ENCODE results near the gene SUGP2. TPM values are rescaled to one million over a fixed set of nuclear protein-coding genes. Genes with fewer than 3 reads are reported as not detected.

The SUGP2 gene
- total RNA-seq, 4 donors from 2014 or later, result 43.0 to 132 (median 57.9) TPM

DNA sequence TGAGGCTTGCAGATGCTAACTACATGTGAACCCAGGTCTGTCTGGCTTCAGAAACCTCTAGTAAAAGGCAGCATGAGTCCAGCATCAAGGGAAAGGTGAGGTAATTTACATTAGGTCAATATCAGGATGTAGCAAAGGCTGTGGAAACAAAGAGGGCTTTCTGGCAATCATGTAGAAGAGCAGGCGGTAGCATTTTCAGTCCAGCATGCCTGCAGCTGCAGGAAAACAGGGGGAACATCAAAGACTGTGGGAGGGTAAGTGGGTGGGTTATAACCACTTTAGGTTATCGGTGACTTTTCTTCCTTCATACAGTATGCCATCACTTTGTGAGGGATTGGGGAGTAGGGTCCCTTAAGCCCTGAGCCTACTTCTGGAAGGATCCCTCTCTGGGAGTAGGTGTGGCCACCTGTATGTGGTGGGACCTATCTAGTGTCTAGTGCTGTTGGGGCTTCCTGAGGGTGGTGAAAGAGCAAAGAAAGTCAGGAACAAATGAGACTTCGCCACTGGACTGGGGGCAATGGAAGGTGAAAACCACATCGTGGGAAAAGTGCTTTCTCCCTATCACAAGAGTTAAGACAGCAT lies 10.8 kb downstream of the SUGP2 start:
- H3K27ac ChIP-seq, result no peak overlapping the region
- H3K9me3 ChIP-seq, result no peaks in the 10 kb centered on the region
- no peaks in the 10 kb centered on the region for H3K4me1 ChIP-seq
- TF ChIP-seq POLR2AphosphoS5 (IDR thresholded peaks at IDR 0.05) (no peak), EP300 (IDR thresholded peaks at IDR 0.05; ENCODE audit: low read depth) (no peak), POLR2A (IDR thresholded peaks at IDR 0.05) (no peak)
- TF ChIP-seq, protein P1, sequence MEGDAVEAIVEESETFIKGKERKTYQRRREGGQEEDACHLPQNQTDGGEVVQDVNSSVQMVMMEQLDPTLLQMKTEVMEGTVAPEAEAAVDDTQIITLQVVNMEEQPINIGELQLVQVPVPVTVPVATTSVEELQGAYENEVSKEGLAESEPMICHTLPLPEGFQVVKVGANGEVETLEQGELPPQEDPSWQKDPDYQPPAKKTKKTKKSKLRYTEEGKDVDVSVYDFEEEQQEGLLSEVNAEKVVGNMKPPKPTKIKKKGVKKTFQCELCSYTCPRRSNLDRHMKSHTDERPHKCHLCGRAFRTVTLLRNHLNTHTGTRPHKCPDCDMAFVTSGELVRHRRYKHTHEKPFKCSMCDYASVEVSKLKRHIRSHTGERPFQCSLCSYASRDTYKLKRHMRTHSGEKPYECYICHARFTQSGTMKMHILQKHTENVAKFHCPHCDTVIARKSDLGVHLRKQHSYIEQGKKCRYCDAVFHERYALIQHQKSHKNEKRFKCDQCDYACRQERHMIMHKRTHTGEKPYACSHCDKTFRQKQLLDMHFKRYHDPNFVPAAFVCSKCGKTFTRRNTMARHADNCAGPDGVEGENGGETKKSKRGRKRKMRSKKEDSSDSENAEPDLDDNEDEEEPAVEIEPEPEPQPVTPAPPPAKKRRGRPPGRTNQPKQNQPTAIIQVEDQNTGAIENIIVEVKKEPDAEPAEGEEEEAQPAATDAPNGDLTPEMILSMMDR (IDR thresholded peaks at IDR 0.05), result no peak
- in situ Hi-C loops (cut with MboI; ENCODE audit: low pct_ligation_motif_present in 1 of 4, low pct_unique_long_range_greater_than_20kb in 1 of 4, low sequenced_read_pairs in 3 of 4) (no loop called here), intact Hi-C loops (cut with DNase I; ENCODE audit: low total_unique reads) (no loop called here)
- no peaks in the 10 kb centered on the region for H3K27me3 ChIP-seq
- peaks cover 0 to 39% (median 19%) of the 10 kb centered on the region in 4 donors for H3K36me3 ChIP-seq
- H3K4me3 ChIP-seq, result no peak overlapping the region
- no peak for DNase-seq
- WGBS, 2 donors (ENCODE audit: low coverage in 1 of 2), result 89 to 91% methylated on average over 1 to 4 of the region's 4 CpGs

DNA sequence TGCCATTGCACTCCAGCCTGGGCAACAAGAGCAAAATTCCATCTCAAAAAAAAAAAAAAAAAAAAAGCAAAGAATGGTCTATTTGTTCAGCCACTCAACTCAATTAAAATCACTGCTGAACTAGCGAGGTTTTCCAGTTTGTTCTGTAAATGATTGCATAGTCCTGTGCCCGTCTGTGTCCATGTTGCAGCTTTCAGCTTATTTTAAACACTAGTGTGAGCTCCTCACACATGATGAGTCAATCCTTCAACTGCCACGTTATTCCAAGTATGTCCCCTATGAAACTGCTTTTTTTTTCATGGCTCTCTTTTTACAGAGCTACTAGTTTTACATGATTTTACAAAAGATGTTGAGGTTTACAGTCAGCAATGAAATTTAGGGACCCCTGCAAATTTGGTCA lies 12.2 kb downstream of the SUGP2 start:
- H3K27ac ChIP-seq, result no peak overlapping the region
- intact Hi-C loops (cut with DNase I; ENCODE audit: low total_unique reads) (no loop called here), in situ Hi-C loops (cut with MboI; ENCODE audit: low pct_ligation_motif_present in 1 of 4, low pct_unique_long_range_greater_than_20kb in 1 of 4, low sequenced_read_pairs in 3 of 4) (no loop called here)
- peaks cover 0 to 48% (median 19%) of the 10 kb centered on the region in 4 donors for H3K36me3 ChIP-seq
- no peaks in the 10 kb centered on the region for H3K4me1 ChIP-seq
- H3K9me3 ChIP-seq, result no peaks in the 10 kb centered on the region
- no peak overlapping the region for H3K4me3 ChIP-seq
- no peak for TF ChIP-seq POLR2AphosphoS5 (IDR thresholded peaks at IDR 0.05)
- no peaks in the 10 kb centered on the region for H3K27me3 ChIP-seq
- WGBS, 2 donors (ENCODE audit: low coverage in 1 of 2), result 41 to 47% methylated on average over 3 of the region's 3 CpGs
- DNase-seq, result no peak

DNA sequence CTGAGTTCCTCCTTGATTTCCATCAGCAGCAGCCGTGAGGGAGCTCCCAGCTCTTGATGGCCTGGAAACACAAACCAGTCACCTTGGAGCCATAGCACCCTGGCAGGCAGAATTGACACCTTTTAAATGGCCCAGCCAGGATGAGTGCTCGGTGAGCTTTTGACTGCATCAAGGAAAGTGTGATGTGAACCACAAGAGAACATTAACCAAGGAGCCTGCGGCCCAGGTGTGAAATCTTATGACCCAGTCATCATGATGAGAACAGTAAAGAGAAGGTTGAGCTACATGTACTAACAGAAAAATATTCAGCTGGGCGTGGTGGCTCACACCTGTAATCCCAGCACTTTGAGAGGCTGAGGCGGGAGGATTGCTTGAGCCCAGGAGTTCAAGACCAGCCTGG lies 22.8 kb downstream of the SUGP2 start:
- Histone ChIP-seq H3K4me3 (no peak overlapping the region), H3K27me3 (no peaks in the 10 kb centered on the region), H3K9me3 (no peaks in the 10 kb centered on the region), H3K36me3 (peaks cover 0 to 50% (median 21%) of the 10 kb centered on the region in 4 donors), H3K27ac (no peak overlapping the region), H3K4me1 (no peaks in the 10 kb centered on the region)
- WGBS, 2 donors (ENCODE audit: low coverage in 1 of 2), result 80 to 91% methylated on average over 1 to 5 of the region's 5 CpGs
- TF ChIP-seq POLR2AphosphoS5 (IDR thresholded peaks at IDR 0.05) (no peak), EP300 (IDR thresholded peaks at IDR 0.05; ENCODE audit: low read depth) (no peak), POLR2A (IDR thresholded peaks at IDR 0.05) (no peak)
- TF ChIP-seq, protein P1 (IDR thresholded peaks at IDR 0.05), result no peak
- no peak for DNase-seq
- in situ Hi-C loops (cut with MboI; ENCODE audit: low pct_ligation_motif_present in 1 of 4, low pct_unique_long_range_greater_than_20kb in 1 of 4, low sequenced_read_pairs in 3 of 4), result no loop called here
- intact Hi-C loops (cut with DNase I; ENCODE audit: low total_unique reads), result no loop called here

DNA sequence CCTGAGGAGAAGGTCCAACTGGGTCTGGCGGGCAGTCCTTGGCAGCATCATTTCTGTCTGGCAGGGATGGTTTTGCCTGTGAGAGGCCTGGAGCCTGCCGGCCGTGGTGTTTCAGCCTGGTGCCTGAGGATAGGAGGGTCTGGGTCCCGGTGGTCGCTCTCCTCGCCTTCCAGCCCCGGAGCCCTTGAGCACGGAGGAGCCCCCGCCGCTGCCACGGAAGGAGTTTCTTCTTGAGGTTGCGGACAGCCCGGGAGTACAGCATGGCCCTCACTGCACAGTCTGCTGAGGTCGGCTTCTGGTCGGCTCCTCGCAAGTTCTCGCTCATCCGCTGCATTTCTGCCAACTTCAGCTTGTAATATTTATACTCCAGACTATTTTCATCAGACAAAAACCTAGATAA lies 23.4 kb downstream of the SUGP2 start:
- no peak overlapping the region for H3K4me3 ChIP-seq
- in situ Hi-C loops (cut with MboI; ENCODE audit: low pct_ligation_motif_present in 1 of 4, low pct_unique_long_range_greater_than_20kb in 1 of 4, low sequenced_read_pairs in 3 of 4) (no loop called here), intact Hi-C loops (cut with DNase I; ENCODE audit: low total_unique reads) (loop anchor here (10.0 kb wide), 1 partner anchor 255 kb away; no protein-coding TSS in a partner anchor)
- peaks cover 0 to 53% (median 23%) of the 10 kb centered on the region in 4 donors for H3K36me3 ChIP-seq
- H3K4me1 ChIP-seq, result no peaks in the 10 kb centered on the region
- no peak for TF ChIP-seq POLR2AphosphoS5 (IDR thresholded peaks at IDR 0.05)
- no peak for TF ChIP-seq POLR2A (IDR thresholded peaks at IDR 0.05)
- no peak for TF ChIP-seq EP300 (IDR thresholded peaks at IDR 0.05; ENCODE audit: low read depth)
- TF ChIP-seq, protein P1 (IDR thresholded peaks at IDR 0.05), result no peak
- H3K27ac ChIP-seq, result no peak overlapping the region
- DNase-seq, result no peak
- no peaks in the 10 kb centered on the region for H3K27me3 ChIP-seq
- WGBS, 2 donors (ENCODE audit: low coverage in 1 of 2), result 97 to 100% methylated on average over 5 to 18 of the region's 18 CpGs
- no peaks in the 10 kb centered on the region for H3K9me3 ChIP-seq

DNA sequence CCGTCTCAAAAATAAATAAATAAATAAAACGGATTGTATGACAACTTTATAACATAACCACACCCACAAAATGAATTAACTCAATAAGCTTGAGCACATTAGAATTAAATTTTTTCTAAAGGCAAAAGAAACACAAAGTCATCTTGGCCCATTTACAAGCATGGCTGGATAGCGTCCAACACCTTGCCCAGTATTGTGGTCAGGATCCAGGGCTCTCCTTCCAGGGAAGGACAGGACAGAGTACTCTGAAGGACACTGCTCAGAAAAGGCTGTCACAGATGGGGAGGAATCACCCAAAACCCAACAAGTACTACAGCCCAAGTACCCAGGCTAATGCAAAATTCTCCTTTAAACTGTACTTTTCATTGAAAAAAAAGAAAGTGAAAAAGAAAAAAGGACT lies 27.1 kb downstream of the SUGP2 start:
- in situ Hi-C loops (cut with MboI; ENCODE audit: low pct_ligation_motif_present in 1 of 4, low pct_unique_long_range_greater_than_20kb in 1 of 4, low sequenced_read_pairs in 3 of 4), result no loop called here
- peaks cover 0 to 54% (median 24%) of the 10 kb centered on the region in 4 donors for H3K36me3 ChIP-seq
- intact Hi-C loops (cut with DNase I; ENCODE audit: low total_unique reads), result loop anchor here (10.0 kb wide), 1 partner anchor 251 kb away; no protein-coding TSS in a partner anchor
- no peaks in the 10 kb centered on the region for H3K9me3 ChIP-seq
- WGBS, 2 donors (ENCODE audit: low coverage in 1 of 2), result 58 to 80% methylated on average over 2 to 3 of the region's 3 CpGs
- DNase-seq, result no peak
- H3K4me3 ChIP-seq, result no peak overlapping the region
- TF ChIP-seq POLR2AphosphoS5 (IDR thresholded peaks at IDR 0.05) (no peak), POLR2A (IDR thresholded peaks at IDR 0.05) (no peak), EP300 (IDR thresholded peaks at IDR 0.05; ENCODE audit: low read depth) (no peak)
- TF ChIP-seq, protein P1 (IDR thresholded peaks at IDR 0.05), result no peak
- H3K4me1 ChIP-seq, result no peaks in the 10 kb centered on the region
- no peaks in the 10 kb centered on the region for H3K27me3 ChIP-seq
- no peak overlapping the region for H3K27ac ChIP-seq

All from transverse colon (tissue), 4 donors.